Lung (tissue), 12 donors: ENCODE measurements around the gene PSME3IP1. TPM values are rescaled to one million over a fixed set of nuclear protein-coding genes. Genes with fewer than 3 reads are reported as not detected.

Experiments
- ATAC-seq: fragments of 200-7000 bp; cut with Tn5 transposase; one replicate; pipeline ENCODE4 v1.9.1; 2020; ENCODE audit warnings: moderate number of reproducible peaks; ENCODE audit not compliant: insufficient read depth, low FRiP score
- DNase-seq, 3 donors: peaks; one replicate each; pipeline ENCODE4 v3.0.0-alpha.2; 2013 to 2017
- H3K27ac ChIP-seq, 2 donors: one replicate each; pipeline ENCODE4 v1.5.1; 2013; ENCODE audit warnings: mild to moderate bottlenecking in 2 of 2, moderate library complexity in 2 of 2, control low read depth in 1 of 2, inconsistent platforms in 1 of 2, low read depth in 1 of 2, low read length in 1 of 2
- H3K27me3 ChIP-seq, 3 donors: one replicate each; pipeline ENCODE4 v1.5.1; 2013; ENCODE audit warnings: low read length in 2 of 3; ENCODE audit not compliant: control insufficient read depth in 3 of 3, insufficient read depth in 3 of 3
- H3K36me3 ChIP-seq, 4 donors: one replicate each; pipeline ENCODE4 v1.5.1; 2013; ENCODE audit warnings: low read length in 4 of 4, mild to moderate bottlenecking in 1 of 4, moderate library complexity in 1 of 4; ENCODE audit not compliant: control insufficient read depth in 4 of 4, insufficient read depth in 4 of 4
- H3K4me1 ChIP-seq, 5 donors: one replicate each; pipeline ENCODE4 v1.5.1; 2013; ENCODE audit warnings: low read length in 5 of 5, mild to moderate bottlenecking in 2 of 5, moderate library complexity in 1 of 5; ENCODE audit not compliant: control insufficient read depth in 5 of 5, insufficient read depth in 5 of 5
- H3K4me3 ChIP-seq: one replicate; pipeline ENCODE4 v1.5.1; 2013; ENCODE audit warnings: mild to moderate bottlenecking, control low read depth, moderate library complexity
- H3K9ac ChIP-seq, 2 donors: one replicate each; pipeline ENCODE4 v1.5.1; 2013; ENCODE audit warnings: low read length in 2 of 2, control low read depth in 1 of 2; ENCODE audit not compliant: insufficient read depth in 1 of 2
- H3K9me3 ChIP-seq, 4 donors: one replicate each; pipeline ENCODE4 v1.5.1; 2013; ENCODE audit warnings: low read length in 3 of 4, mild to moderate bottlenecking in 1 of 4, moderate library complexity in 1 of 4; ENCODE audit not compliant: control insufficient read depth in 4 of 4, insufficient read depth in 3 of 4
- CTCF ChIP-seq: IDR thresholded peaks from 2 replicates; pipeline ENCODE4 v1.5.1; 2012; ENCODE audit warnings: mild to moderate bottlenecking; ENCODE audit errors: control extremely low read depth, extremely low read depth
- WGBS, 2 donors: extraction: QIAGEN DNeasy Blood & Tissue Kit; methylation state at CpG; one replicate each; pipeline ENCODE4 v1.1.7; 2013; 5-methylcytosine and 5-hydroxymethylcytosine counted together
- polyA plus RNA-seq, 2 donors: library from polyadenylated mRNA; stranded (reverse); fragments of 200-250 nt; gene quantifications; one replicate each; pipeline ENCODE4 v1.2.1, GENCODE V29; 2013
- total RNA-seq, 2 donors: library from RNA; depleted of rRNA in 1 of 2; stranded (reverse); fragments of >200 nt in 1 of 2; gene quantifications; one replicate each; pipeline ENCODE4 v1.2.1, GENCODE V29; 2014 to 2021
- donor health status: control.
- donor health status: control.
- donor health status: Bipolar disorder and iron deficiency.
- donor health status: healthy.
- donor health status: DM: yes; HTN: yes; CAD: no.

Gene PSME3IP1
- total and polyA plus RNA-seq, 4 donors = 59.3 to 83.1 (median 63.1) TPM

DNA sequence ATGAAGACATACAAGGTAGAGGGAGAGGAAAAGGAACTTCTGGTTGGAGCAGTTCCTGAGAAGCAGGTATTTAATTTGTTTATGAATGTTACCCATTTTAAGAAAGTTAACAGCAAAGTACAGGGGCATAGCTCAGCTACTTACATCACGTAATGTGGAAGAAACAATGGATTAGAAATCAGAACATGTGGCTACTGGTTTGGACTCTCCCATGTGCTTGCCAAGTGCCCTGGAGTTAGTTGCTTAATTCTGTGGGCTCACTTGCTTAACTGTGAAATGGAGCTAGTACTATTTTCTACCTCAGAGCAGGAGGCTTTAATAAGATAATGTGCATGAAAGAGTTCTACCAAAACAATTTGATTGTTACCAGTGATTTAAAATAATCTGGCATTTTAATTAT is 27.6 kb upstream of the PSME3IP1 start:
- DNase-seq (no peak), ATAC-seq (no peak)
- Histone ChIP-seq H3K36me3 (peaks cover 31 to 60% (median 55%) of the 10 kb centered on the region in 4 donors), H3K27me3 (no peaks in the 10 kb centered on the region), H3K4me1 (no peaks in the 10 kb centered on the region), H3K27ac (no peak overlapping the region), H3K9me3 (peaks cover 0 to 9% (median 6%) of the 10 kb centered on the region in 4 donors), H3K9ac (no peak overlapping the region), H3K4me3 (no peak overlapping the region)
- 89 to 91% methylated on average over 1 of the region's 1 CpG for WGBS, 2 donors
- no peak for TF ChIP-seq CTCF

DNA sequence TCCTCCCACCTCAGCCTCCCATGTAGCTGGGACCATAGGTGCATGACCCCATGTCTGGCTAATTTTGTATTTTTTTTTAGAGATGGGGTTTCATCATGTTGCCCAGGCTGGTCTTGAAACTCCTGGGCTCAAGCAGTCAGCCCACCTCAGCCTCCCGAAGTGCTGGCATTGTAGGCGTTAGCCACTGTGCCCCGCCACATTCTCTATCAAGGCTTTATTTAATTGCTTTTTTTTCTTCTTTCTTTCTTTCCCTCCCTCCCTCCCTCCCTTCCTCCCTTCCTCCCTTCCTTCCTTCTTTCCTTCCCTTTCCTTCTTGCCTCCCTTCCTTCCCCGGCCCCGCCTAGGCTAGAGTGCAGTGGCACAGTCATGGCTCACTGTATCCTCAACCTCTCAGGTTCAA is 23.9 kb upstream of the PSME3IP1 start:
- no peak overlapping the region for H3K4me3 ChIP-seq
- no peaks in the 10 kb centered on the region for H3K4me1 ChIP-seq
- H3K27ac ChIP-seq = no peak overlapping the region
- H3K9ac ChIP-seq = no peak overlapping the region
- H3K27me3 ChIP-seq = no peaks in the 10 kb centered on the region
- WGBS, 2 donors = 95 to 96% methylated on average over 5 of the region's 5 CpGs
- no peak for TF ChIP-seq CTCF
- ATAC-seq (no peak), DNase-seq (no peak)
- H3K36me3 ChIP-seq = peaks cover 27 to 56% (median 36%) of the 10 kb centered on the region in 4 donors
- peaks cover 0 to 3% (median 0%) of the 10 kb centered on the region in 4 donors for H3K9me3 ChIP-seq

GRCh38 chr16:57208926-57209325 is 23.1 kb upstream of the PSME3IP1 start:
- ATAC-seq (no peak), DNase-seq (no peak)
- Histone ChIP-seq H3K27me3 (no peaks in the 10 kb centered on the region), H3K4me3 (no peak overlapping the region), H3K36me3 (peaks cover 24 to 53% (median 32%) of the 10 kb centered on the region in 4 donors), H3K9me3 (no peaks in the 10 kb centered on the region), H3K4me1 (no peaks in the 10 kb centered on the region), H3K27ac (no peak overlapping the region), H3K9ac (no peak overlapping the region)
- no peak for TF ChIP-seq CTCF
- 96 to 99% methylated on average over 1 of the region's 1 CpG for WGBS, 2 donors

DNA sequence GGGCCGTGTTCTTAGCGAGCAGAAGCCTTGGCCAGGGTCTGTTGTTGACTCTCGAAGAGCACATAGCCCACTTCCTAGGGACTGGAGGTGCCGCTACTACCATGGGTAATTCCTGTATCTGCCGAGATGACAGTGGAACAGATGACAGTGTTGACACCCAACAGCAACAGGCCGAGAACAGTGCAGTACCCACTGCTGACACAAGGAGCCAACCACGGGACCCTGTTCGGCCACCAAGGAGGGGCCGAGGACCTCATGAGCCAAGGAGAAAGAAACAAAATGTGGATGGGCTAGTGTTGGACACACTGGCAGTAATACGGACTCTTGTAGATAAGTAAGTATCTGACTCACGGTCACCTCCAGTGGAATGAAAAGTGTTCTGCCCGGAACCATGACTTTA is 18.8 kb upstream of the PSME3IP1 start:
- DNase-seq (no peak), ATAC-seq (no peak)
- Histone ChIP-seq H3K27me3 (no peaks in the 10 kb centered on the region), H3K4me3 (no peak overlapping the region), H3K9ac (no peak overlapping the region), H3K9me3 (no peaks in the 10 kb centered on the region), H3K36me3 (peaks cover 12 to 37% (median 16%) of the 10 kb centered on the region in 4 donors), H3K4me1 (no peaks in the 10 kb centered on the region), H3K27ac (no peak overlapping the region)
- 93 to 96% methylated on average over 12 of the region's 12 CpGs for WGBS, 2 donors
- TF ChIP-seq CTCF = no peak
